HepG2 (cell line): ENCODE data around the gene RMI2. TPM values are rescaled to one million over a fixed set of nuclear protein-coding genes. Genes with fewer than 3 reads are reported as not detected.

Source experiments
- AHR ChIP-seq: IDR thresholded peaks from 2 replicates; pipeline ENCODE4 v1.6.1; 2018; ENCODE audit warnings: missing genetic modification reagents, missing compliant biosample characterization
- CHCHD3 ChIP-seq: sonication (generic); formaldehyde crosslinking; IDR thresholded peaks from 2 replicates; pipeline ENCODE4 v1.8.0; 2022; ENCODE audit warnings: mild to moderate bottlenecking, missing genetic modification reagents, moderate library complexity
- DPF2 ChIP-seq: sonication (generic); formaldehyde crosslinking; IDR thresholded peaks from 2 replicates; pipeline ENCODE4 v1.4.0; 2020; ENCODE audit warnings: mild to moderate bottlenecking, low read depth, missing genetic modification reagents, borderline replicate concordance
- GATAD1 ChIP-seq: IDR thresholded peaks from 2 replicates; pipeline ENCODE4 v1.6.1; 2016; ENCODE audit warnings: missing genetic modification reagents, missing compliant biosample characterization
- GTF2F1 ChIP-seq: fragments of 150-350 bp; IDR thresholded peaks from 2 replicates; pipeline ENCODE4 v1.6.1; 2014; ENCODE audit warnings: low read length
- MTA1 ChIP-seq: sonication (generic); formaldehyde crosslinking; IDR thresholded peaks from 2 replicates; pipeline ENCODE4 v1.4.0; 2020; ENCODE audit warnings: missing genetic modification reagents, mild to moderate bottlenecking, borderline replicate concordance
- MYC ChIP-seq: sonication (generic); formaldehyde crosslinking; IDR thresholded peaks from 2 replicates; pipeline ENCODE4 v1.9.0; 2021; ENCODE audit warnings: missing genetic modification reagents, borderline replicate concordance
- PCBP1 ChIP-seq: fragments of 200-400 bp; formaldehyde crosslinking; IDR thresholded peaks from 2 replicates; pipeline ENCODE4 v1.6.1; 2017; ENCODE audit warnings: mild to moderate bottlenecking, low read depth, low read length, borderline replicate concordance
- PHF5A ChIP-seq: IDR thresholded peaks from one replicate; pipeline ENCODE4 v1.6.1; 2018; ENCODE audit warnings: low read depth, missing genetic modification reagents; ENCODE audit not compliant: unreplicated experiment
- RAD51 ChIP-seq: fragments of 450-650 bp; IDR thresholded peaks from 2 replicates; pipeline ENCODE4 v1.6.1; 2016; ENCODE audit warnings: borderline replicate concordance
- RELA ChIP-seq: sonication (generic); formaldehyde crosslinking; IDR thresholded peaks from 2 replicates; pipeline ENCODE4 v1.4.0; 2020; ENCODE audit warnings: missing genetic modification reagents
- TEAD3 ChIP-seq: optimal IDR thresholded peaks from 2 replicates; pipeline ENCODE3; 2016; ENCODE audit warnings: borderline replicate concordance
- ZNF232 ChIP-seq: sonication (generic); formaldehyde crosslinking; IDR thresholded peaks from 2 replicates; pipeline ENCODE4 v1.4.0; 2020; ENCODE audit warnings: missing genetic modification reagents, borderline replicate concordance
- ZNF33A ChIP-seq: sonication (generic); formaldehyde crosslinking; IDR thresholded peaks from 2 replicates; pipeline ENCODE4 v1.5.1; 2020; ENCODE audit warnings: missing genetic modification reagents, mild to moderate bottlenecking, moderate library complexity, borderline replicate concordance
- ZNF383 ChIP-seq: sonication (generic); formaldehyde crosslinking; IDR thresholded peaks from 2 replicates; pipeline ENCODE4 v1.4.0; 2020; ENCODE audit warnings: missing genetic modification reagents, mild to moderate bottlenecking, borderline replicate concordance
- ZZZ3 ChIP-seq: sonication (generic); formaldehyde crosslinking; IDR thresholded peaks from 2 replicates; pipeline ENCODE4 v1.4.0; 2020; ENCODE audit warnings: missing genetic modification reagents, mild to moderate bottlenecking, borderline replicate concordance
- polyA plus RNA-seq, 8 experiments: library from polyadenylated mRNA; depleted of rRNA in 3 of 8; stranded (reverse) in 7 of 8; unstranded in 1 of 8; fragments of >200 nt; fragmentation: Illumina TruSeq in 4 of 8; extraction: Trizol in 4 of 8; gene quantifications; 2 replicates each; pipeline versions ENCODE4 v1.2.1 to v1.2.3, GENCODE V29; 2011 to 2016; ENCODE audit warnings: low read depth in 4 of 8, missing spikeins in 1 of 8, mixed read lengths in 1 of 8; ENCODE audit not compliant: insufficient read depth in 1 of 8
- total RNA-seq, 5 experiments: library from RNA; depleted of rRNA; stranded (reverse); fragments of >200 nt; fragmentation: Illumina TruSeq; extraction: Trizol; gene quantifications; 2 replicates each; pipeline ENCODE4 v1.2.3, GENCODE V29; 2016; ENCODE audit warnings: low read depth in 1 of 5
- TF ChIP-seq, protein P1 (sequence below): sonication (generic); formaldehyde crosslinking; IDR thresholded peaks from 2 replicates; pipeline ENCODE4 v1.5.1; 2020; ENCODE audit warnings: mild to moderate bottlenecking, missing genetic modification reagents, moderate library complexity
- TF ChIP-seq, protein P2 (sequence below): sonication (generic); formaldehyde crosslinking; IDR thresholded peaks from 2 replicates; pipeline ENCODE4 v1.8.0; 2022; ENCODE audit warnings: mild to moderate bottlenecking, missing genetic modification reagents
- TF ChIP-seq, protein P3 (sequence below): sonication (generic); formaldehyde crosslinking; IDR thresholded peaks from 2 replicates; pipeline ENCODE4 v1.8.1; 2023; ENCODE audit warnings: missing genetic modification reagents, inconsistent platforms, borderline replicate concordance
- TF ChIP-seq, protein P4 (sequence below): sonication (generic); formaldehyde crosslinking; IDR thresholded peaks from 2 replicates; pipeline ENCODE4 v1.5.0; 2020; ENCODE audit warnings: missing genetic modification reagents
- TF ChIP-seq, protein P5 (sequence below): sonication (generic); formaldehyde crosslinking; IDR thresholded peaks from 2 replicates; pipeline ENCODE4 v1.4.0; 2020; ENCODE audit warnings: missing genetic modification reagents

RMI2 gene
- total and polyA plus RNA-seq, 2 of the 13 experiments (the other 11 are each of a cell fraction or from before 2014, with no cell fraction given): 24.5 to 55.7 TPM

DNA sequence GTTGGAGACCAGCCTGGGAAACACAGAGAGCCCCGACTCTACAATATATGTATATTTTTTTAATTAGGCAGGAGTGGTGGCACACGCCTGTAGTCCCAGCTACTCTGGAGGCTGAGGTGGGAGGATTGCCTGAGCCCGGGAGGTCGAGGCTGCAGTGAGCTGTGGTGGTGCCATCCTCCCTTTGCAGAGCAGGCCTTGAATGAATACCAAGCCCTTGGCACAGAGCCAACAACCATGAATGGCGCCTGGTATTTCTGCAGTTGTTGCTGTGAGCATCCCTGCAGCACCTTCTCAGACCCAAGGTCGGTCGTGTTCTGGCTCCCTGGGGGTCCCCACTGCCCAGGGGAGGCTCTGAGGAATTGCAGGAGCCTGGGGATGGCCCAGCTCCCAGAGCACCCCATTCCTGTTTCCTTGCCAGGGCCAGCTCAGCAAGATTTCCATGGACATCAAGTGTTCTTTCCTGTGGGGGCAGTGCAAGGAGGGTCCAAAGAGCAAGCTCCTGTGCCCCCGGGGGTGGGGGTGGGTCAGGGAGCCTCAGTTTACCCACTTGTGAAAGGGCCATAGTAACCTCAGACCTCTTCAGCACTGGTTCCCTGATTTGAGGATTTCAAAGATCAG is 25.6 kb upstream of the RMI2 start (continued):
- TF ChIP-seq, protein P1, sequence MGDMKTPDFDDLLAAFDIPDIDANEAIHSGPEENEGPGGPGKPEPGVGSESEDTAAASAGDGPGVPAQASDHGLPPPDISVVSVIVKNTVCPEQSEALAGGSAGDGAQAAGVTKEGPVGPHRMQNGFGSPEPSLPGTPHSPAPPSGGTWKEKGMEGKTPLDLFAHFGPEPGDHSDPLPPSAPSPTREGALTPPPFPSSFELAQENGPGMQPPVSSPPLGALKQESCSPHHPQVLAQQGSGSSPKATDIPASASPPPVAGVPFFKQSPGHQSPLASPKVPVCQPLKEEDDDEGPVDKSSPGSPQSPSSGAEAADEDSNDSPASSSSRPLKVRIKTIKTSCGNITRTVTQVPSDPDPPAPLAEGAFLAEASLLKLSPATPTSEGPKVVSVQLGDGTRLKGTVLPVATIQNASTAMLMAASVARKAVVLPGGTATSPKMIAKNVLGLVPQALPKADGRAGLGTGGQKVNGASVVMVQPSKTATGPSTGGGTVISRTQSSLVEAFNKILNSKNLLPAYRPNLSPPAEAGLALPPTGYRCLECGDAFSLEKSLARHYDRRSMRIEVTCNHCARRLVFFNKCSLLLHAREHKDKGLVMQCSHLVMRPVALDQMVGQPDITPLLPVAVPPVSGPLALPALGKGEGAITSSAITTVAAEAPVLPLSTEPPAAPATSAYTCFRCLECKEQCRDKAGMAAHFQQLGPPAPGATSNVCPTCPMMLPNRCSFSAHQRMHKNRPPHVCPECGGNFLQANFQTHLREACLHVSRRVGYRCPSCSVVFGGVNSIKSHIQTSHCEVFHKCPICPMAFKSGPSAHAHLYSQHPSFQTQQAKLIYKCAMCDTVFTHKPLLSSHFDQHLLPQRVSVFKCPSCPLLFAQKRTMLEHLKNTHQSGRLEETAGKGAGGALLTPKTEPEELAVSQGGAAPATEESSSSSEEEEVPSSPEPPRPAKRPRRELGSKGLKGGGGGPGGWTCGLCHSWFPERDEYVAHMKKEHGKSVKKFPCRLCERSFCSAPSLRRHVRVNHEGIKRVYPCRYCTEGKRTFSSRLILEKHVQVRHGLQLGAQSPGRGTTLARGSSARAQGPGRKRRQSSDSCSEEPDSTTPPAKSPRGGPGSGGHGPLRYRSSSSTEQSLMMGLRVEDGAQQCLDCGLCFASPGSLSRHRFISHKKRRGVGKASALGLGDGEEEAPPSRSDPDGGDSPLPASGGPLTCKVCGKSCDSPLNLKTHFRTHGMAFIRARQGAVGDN (CRISPR knock-in tag): peak; percentile 16; the same call in 1 of the 2 replicates
- TF ChIP-seq, protein P2, sequence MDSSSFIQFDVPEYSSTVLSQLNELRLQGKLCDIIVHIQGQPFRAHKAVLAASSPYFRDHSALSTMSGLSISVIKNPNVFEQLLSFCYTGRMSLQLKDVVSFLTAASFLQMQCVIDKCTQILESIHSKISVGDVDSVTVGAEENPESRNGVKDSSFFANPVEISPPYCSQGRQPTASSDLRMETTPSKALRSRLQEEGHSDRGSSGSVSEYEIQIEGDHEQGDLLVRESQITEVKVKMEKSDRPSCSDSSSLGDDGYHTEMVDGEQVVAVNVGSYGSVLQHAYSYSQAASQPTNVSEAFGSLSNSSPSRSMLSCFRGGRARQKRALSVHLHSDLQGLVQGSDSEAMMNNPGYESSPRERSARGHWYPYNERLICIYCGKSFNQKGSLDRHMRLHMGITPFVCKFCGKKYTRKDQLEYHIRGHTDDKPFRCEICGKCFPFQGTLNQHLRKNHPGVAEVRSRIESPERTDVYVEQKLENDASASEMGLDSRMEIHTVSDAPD: no peak
- TF ChIP-seq, protein P3, sequence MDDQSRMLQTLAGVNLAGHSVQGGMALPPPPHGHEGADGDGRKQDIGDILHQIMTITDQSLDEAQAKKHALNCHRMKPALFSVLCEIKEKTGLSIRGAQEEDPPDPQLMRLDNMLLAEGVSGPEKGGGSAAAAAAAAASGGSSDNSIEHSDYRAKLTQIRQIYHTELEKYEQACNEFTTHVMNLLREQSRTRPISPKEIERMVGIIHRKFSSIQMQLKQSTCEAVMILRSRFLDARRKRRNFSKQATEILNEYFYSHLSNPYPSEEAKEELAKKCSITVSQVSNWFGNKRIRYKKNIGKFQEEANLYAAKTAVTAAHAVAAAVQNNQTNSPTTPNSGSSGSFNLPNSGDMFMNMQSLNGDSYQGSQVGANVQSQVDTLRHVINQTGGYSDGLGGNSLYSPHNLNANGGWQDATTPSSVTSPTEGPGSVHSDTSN (CRISPR knock-in tag): no peak
- TF ChIP-seq ZNF232 (no peak), ZNF383 (CRISPR knock-in tag) (no peak), DPF2 (CRISPR knock-in tag) (no peak), RELA (CRISPR knock-in tag) (no peak), AHR (CRISPR knock-in tag) (no peak), MTA1 (CRISPR knock-in tag) (0 out of 2 replicates have a peak, but pooled peaks have one; percentile 17), RAD51 (no peak), ZZZ3 (CRISPR knock-in tag) (no peak), TEAD3 (peak; percentile 75), MYC (CRISPR knock-in tag) (no peak), ZNF33A (no peak), GATAD1 (no peak), PCBP1 (0 out of 2 replicates have a peak, but pooled peaks have one; percentile 22), GTF2F1 (peak; percentile 67; the same call in 1 of the 2 replicates), PHF5A (CRISPR knock-in tag) (no peak), CHCHD3 (no peak)
- TF ChIP-seq, protein P4, sequence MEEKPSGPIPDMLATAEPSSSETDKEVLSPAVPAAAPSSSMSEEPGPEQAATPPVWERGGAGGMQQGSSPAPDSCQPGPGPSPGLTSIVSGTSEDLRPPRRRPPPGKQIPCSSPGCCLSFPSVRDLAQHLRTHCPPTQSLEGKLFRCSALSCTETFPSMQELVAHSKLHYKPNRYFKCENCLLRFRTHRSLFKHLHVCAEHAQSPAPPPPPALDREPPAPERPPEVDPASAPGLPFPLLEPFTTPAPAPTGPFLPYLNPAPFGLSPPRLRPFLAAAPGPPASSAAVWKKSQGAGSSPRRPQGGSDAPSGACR: no peak
- TF ChIP-seq, protein P5, sequence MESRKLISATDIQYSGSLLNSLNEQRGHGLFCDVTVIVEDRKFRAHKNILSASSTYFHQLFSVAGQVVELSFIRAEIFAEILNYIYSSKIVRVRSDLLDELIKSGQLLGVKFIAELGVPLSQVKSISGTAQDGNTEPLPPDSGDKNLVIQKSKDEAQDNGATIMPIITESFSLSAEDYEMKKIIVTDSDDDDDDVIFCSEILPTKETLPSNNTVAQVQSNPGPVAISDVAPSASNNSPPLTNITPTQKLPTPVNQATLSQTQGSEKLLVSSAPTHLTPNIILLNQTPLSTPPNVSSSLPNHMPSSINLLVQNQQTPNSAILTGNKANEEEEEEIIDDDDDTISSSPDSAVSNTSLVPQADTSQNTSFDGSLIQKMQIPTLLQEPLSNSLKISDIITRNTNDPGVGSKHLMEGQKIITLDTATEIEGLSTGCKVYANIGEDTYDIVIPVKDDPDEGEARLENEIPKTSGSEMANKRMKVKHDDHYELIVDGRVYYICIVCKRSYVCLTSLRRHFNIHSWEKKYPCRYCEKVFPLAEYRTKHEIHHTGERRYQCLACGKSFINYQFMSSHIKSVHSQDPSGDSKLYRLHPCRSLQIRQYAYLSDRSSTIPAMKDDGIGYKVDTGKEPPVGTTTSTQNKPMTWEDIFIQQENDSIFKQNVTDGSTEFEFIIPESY: peak; percentile 56; the same call in 1 of the 2 replicates
